GM23338 (cell line): ENCODE results near the gene ANKRD62. TPM values are rescaled to one million over a fixed set of nuclear protein-coding genes. Genes with fewer than 3 reads are reported as not detected.

Experiments
- ATAC-seq: fragments of 200-7000 bp; cut with Tn5 transposase; 3 replicates; pipeline ENCODE4 v1.9.1; 2020
- DNase-seq: peaks from one replicate; pipeline ENCODE4 v3.0.0-alpha.2; 2015; ENCODE audit warnings: low spot score
- H2AFZ ChIP-seq: fragments of 200-600 bp; sonication (generic); 2 replicates; pipeline ENCODE4 v1.8.0; 2016; ENCODE audit warnings: antibody characterized with exemption, mild to moderate bottlenecking, moderate library complexity
- H3F3A ChIP-seq: fragments of 200-600 bp; sonication (generic); replicated peaks from 2 replicates; pipeline ENCODE4 v1.8.0; 2017; ENCODE audit warnings: antibody characterized with exemption, mixed run types, low read depth
- H3K27ac ChIP-seq: fragments of 200-600 bp; sonication (generic); 2 replicates; pipeline ENCODE4 v1.6.1; 2016; ENCODE audit warnings: low read depth
- H3K27me3 ChIP-seq: fragments of 200-600 bp; sonication (generic); 2 replicates; pipeline ENCODE4 v1.8.0; 2016; ENCODE audit warnings: mild to moderate bottlenecking, mixed run types, moderate library complexity; ENCODE audit not compliant: insufficient read depth
- H3K36me3 ChIP-seq: fragments of 200-600 bp; sonication (generic); 2 replicates; pipeline ENCODE4 v1.8.0; 2016; ENCODE audit warnings: mild to moderate bottlenecking; ENCODE audit not compliant: insufficient read depth
- H3K4me1 ChIP-seq: fragments of 200-600 bp; sonication (generic); 2 replicates; pipeline ENCODE4 v1.8.0; 2016; ENCODE audit warnings: mild to moderate bottlenecking, moderate library complexity; ENCODE audit not compliant: insufficient read depth
- H3K4me2 ChIP-seq: fragments of 200-600 bp; sonication (generic); 2 replicates; pipeline ENCODE4 v1.7.1; 2017; ENCODE audit warnings: mixed run types
- H3K4me3 ChIP-seq: fragments of 200-600 bp; sonication (generic); 2 replicates; pipeline ENCODE4 v1.6.1; 2016; ENCODE audit warnings: mixed run types
- H3K79me2 ChIP-seq: fragments of 200-600 bp; sonication (generic); replicated peaks from 2 replicates; pipeline ENCODE4 v1.8.0; 2017; ENCODE audit warnings: mild to moderate bottlenecking; ENCODE audit not compliant: insufficient read depth
- H3K9me2 ChIP-seq: fragments of 200-600 bp; sonication (generic); 2 replicates; pipeline ENCODE4 v1.8.0; 2017; ENCODE audit not compliant: insufficient read depth
- H4K20me1 ChIP-seq: fragments of 200-600 bp; sonication (generic); replicated peaks from 2 replicates; pipeline ENCODE4 v1.8.0; 2017; ENCODE audit warnings: mild to moderate bottlenecking; ENCODE audit not compliant: insufficient read depth
- H3K27ac Mint-ChIP-seq: 2 replicates; pipeline ENCODE4 v1.8.0; 2020; ENCODE audit warnings: inconsistent platforms, mild to moderate bottlenecking, moderate library complexity, mixed read lengths
- H3K27me3 Mint-ChIP-seq: 3 replicates; pipeline ENCODE4 v1.8.0; 2022; ENCODE audit warnings: low read depth, mild to moderate bottlenecking, moderate library complexity, mixed read lengths, inconsistent platforms; ENCODE audit not compliant: insufficient read depth, poor library complexity
- H3K36me3 Mint-ChIP-seq: 3 replicates; pipeline ENCODE4 v1.8.0; 2021; ENCODE audit warnings: low read depth, mild to moderate bottlenecking, inconsistent platforms, moderate library complexity, mixed read lengths
- H3K4me1 Mint-ChIP-seq: 3 replicates; pipeline ENCODE4 v1.8.0; 2020; ENCODE audit warnings: mild to moderate bottlenecking, inconsistent platforms, mixed read lengths
- H3K4me3 Mint-ChIP-seq: 3 replicates; pipeline ENCODE4 v1.8.0; 2021; ENCODE audit warnings: moderate library complexity, mild to moderate bottlenecking, inconsistent platforms, mixed read lengths
- H3K9me3 Mint-ChIP-seq: 3 replicates; pipeline ENCODE4 v1.8.0; 2020; ENCODE audit warnings: moderate library complexity, mild to moderate bottlenecking, inconsistent platforms, mixed read lengths
- CREB1 ChIP-seq: fragments of 250-450 bp; sonication (Bioruptor Pico); IDR thresholded peaks from 2 replicates; pipeline ENCODE4 v1.5.0; 2020; ENCODE audit warnings: low read depth, mild to moderate bottlenecking, moderate library complexity
- CTCF ChIP-seq, 2 experiments: fragments of 200-600 bp in 1 of 2; sonication (generic) in 1 of 2; conservative IDR thresholded peaks; 2 replicates each; pipeline versions ENCODE4 v1.5.1 to v1.6.1; 2016 to 2017; ENCODE audit warnings: antibody characterized with exemption in 2 of 2, low read depth in 2 of 2, mild to moderate bottlenecking in 2 of 2, moderate library complexity in 1 of 2
- ETS1 ChIP-seq: IDR thresholded peaks from 2 replicates; pipeline ENCODE4 v1.6.1; 2016; ENCODE audit warnings: antibody characterized with exemption
- EZH2 ChIP-seq: fragments of 200-600 bp; sonication (generic); IDR thresholded peaks from one replicate; pipeline ENCODE4 v1.8.0; 2017; ENCODE audit warnings: antibody characterized with exemption, mild to moderate bottlenecking, low read depth; ENCODE audit not compliant: unreplicated experiment
- JUNB ChIP-seq: IDR thresholded peaks from one replicate; pipeline ENCODE4 v1.6.1; 2016; ENCODE audit warnings: antibody characterized with exemption; ENCODE audit not compliant: unreplicated experiment
- NANOG ChIP-seq: IDR thresholded peaks from 2 replicates; pipeline ENCODE4 v1.6.1; 2016; ENCODE audit warnings: antibody characterized with exemption, borderline replicate concordance
- POLR2AphosphoS5 ChIP-seq: IDR thresholded peaks from 2 replicates; pipeline ENCODE4 v1.6.1; 2016; ENCODE audit warnings: antibody characterized with exemption, low read depth
- STAT1 ChIP-seq: IDR thresholded peaks from one replicate; pipeline ENCODE4 v1.6.1; 2016; ENCODE audit warnings: antibody characterized with exemption; ENCODE audit not compliant: unreplicated experiment
- ZNF114 ChIP-seq: fragments of 250-450 bp; sonication (Bioruptor Pico); IDR thresholded peaks from 2 replicates; pipeline ENCODE4 v1.5.0; 2020; ENCODE audit warnings: mild to moderate bottlenecking, moderate library complexity
- ZNF331 ChIP-seq: fragments of 250-450 bp; sonication (Bioruptor Pico); IDR thresholded peaks from 2 replicates; pipeline ENCODE4 v1.5.0; 2020; ENCODE audit warnings: low read depth, mild to moderate bottlenecking, moderate library complexity
- ZNF462 ChIP-seq: fragments of 250-450 bp; sonication (Bioruptor Pico); IDR thresholded peaks from 2 replicates; pipeline ENCODE4 v1.5.0; 2020; ENCODE audit warnings: mild to moderate bottlenecking, moderate library complexity
- polyA plus RNA-seq: library from polyadenylated mRNA; unstranded; fragments of >200 nt; fragmentation: Nextera tagmentation; extraction: Ambion mirVana; gene quantifications from 2 replicates; pipeline ENCODE4 v1.2.1, GENCODE V29; 2016
- total RNA-seq: library from RNA; depleted of rRNA; stranded (reverse); fragments of >200 nt; shearing (Covaris generic); gene quantifications from 2 replicates; pipeline ENCODE4 v1.2.3, GENCODE V29; 2014

The ANKRD62 gene
- total and polyA plus RNA-seq, 2 experiments from 2014 or later, result not detected

GRCh38 chr18:12102136-12102842 lies 8.6 kb downstream of the ANKRD62 start (continued):
- TF ChIP-seq ETS1 (no peak), STAT1 (no peak), ZNF114 (no peak), EZH2 (no peak)

- ATAC-seq, result no peak
- peaks cover 5% of the 10 kb centered on the region; the same call in 1 of the 3 replicates for H3K9me3 Mint-ChIP-seq
- H3K27ac Mint-ChIP-seq, result no peak overlapping the region
- TF ChIP-seq NANOG (no peak), ZNF114 (no peak), ETS1 (no peak), CREB1 (CRISPR knock-in tag) (no peak), JUNB (no peak), STAT1 (no peak), ZNF462 (no peak), CTCF (conservative IDR thresholded peaks at IDR 0.05; ENCODE audit: low read depth in 2 of 2) (no peak), ZNF331 (CRISPR knock-in tag) (no peak), POLR2AphosphoS5 (no peak)
These were observed 12.8 kb downstream of the ANKRD62 start for GRCh38 chr18:12106471-12106870.

More at GRCh38 chr18:12106471-12106870, 12.8 kb downstream of the ANKRD62 start:
- Histone ChIP-seq H3K4me1 (no peaks in the 10 kb centered on the region), H2AFZ (no peak overlapping the region), H3K36me3 (no peaks in the 10 kb centered on the region), H3F3A (no peaks in the 10 kb centered on the region), H3K79me2 (no peaks in the 10 kb centered on the region), H3K4me3 (no peak overlapping the region), H3K27me3 (no peaks in the 10 kb centered on the region), H3K9me2 (no peaks in the 10 kb centered on the region), H3K27ac (no peak overlapping the region), H4K20me1 (no peaks in the 10 kb centered on the region), H3K4me2 (no peak overlapping the region)
- DNase-seq, result no peak
- H3K36me3 Mint-ChIP-seq, result no peaks in the 10 kb centered on the region
- no peaks in the 10 kb centered on the region for H3K4me1 Mint-ChIP-seq
- no peak overlapping the region for H3K4me3 Mint-ChIP-seq
- peaks cover 1% of the 10 kb centered on the region for H3K27me3 Mint-ChIP-seq
